ENCODE measurements around the gene PRKAB2.

- TF ChIP-seq CTCF (IDR thresholded peaks at IDR 0.05; ENCODE audit: low read length) (no peak), EZH2 (IDR thresholded peaks at IDR 0.05; ENCODE audit: borderline replicate concordance, low read length) (no peak)
Measured at GRCh38 chr1:147169171-147169570, 3.1 kb downstream of the PRKAB2 start.

Measured in OCI-LY1 (cell line).